Measurements from ENCODE around the gene PCDHGB7. TPM values are rescaled to one million over a fixed set of nuclear protein-coding genes. Genes with fewer than 3 reads are reported as not detected.
"Not testable (repeated sequence)": the region's sequence is repeated elsewhere in the genome, so short reads cannot be mapped to it uniquely, and the experiment has no call there.

The PCDHGB7 gene
- polyA plus RNA-seq (2013, experiment 1 of 2), result 10.8 TPM
- polyA plus RNA-seq (2013, experiment 2 of 2), result 9.9 TPM

DNA sequence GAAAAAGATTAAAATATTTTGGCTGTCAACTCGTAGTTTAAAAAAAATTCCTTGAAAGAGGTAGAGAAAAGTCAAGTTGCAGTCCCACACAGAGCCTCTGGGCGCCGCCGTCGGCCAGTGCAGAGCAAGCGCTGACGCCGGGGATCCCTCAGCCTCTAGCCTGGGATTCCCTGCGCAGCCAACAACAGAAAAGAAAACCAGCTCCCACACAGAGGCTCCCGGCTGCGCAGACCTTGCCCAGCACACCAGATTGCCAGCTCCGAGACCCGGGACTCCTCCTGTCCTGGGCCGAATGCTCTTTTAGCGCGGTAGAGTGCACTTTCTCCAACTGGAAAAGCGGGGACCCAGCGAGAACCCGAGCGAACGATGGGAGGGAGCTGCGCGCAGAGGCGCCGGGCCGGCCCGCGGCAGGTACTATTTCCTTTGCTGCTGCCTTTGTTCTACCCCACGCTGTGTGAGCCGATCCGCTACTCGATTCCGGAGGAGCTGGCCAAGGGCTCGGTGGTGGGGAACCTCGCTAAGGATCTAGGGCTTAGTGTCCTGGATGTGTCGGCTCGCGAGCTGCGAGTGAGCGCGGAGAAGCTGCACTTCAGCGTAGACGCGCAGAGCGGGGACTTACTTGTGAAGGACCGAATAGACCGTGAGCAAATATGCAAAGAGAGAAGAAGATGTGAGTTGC, at the start of gene PCDHGB7:
Gene PCDHGB7, plus strand, starts transcription at position 184 of the 679 bp plus-strand sequence. Its CDS starts 183 bp downstream, at position 367.
- Histone ChIP-seq H3K36me3 (ENCODE audit: control insufficient read depth, insufficient read depth, low read length) (peaks cover 76% of the 10 kb centered on the region), H3K4me3 (ENCODE audit: extremely low read depth, insufficient read depth, low read length, poor library complexity, severe bottlenecking) (peak within 1 kb of the TSS; percentile 28), H3K9me3 (ENCODE audit: control insufficient read depth, low read length) (peaks cover 72% of the 10 kb centered on the region)
- H3K27ac ChIP-seq (ENCODE audit: low read depth, low read length, severe bottlenecking); H3K4me1 ChIP-seq (ENCODE audit: control insufficient read depth, insufficient read depth, low read length, poor library complexity, severe bottlenecking): not testable (repeated sequence)
- WGBS, 2 experiments (ENCODE audit: insufficient coverage in 2 of 2), result 71% methylated on average over 29 to 35 of the region's 47 CpGs

- WGBS, 2 experiments (ENCODE audit: insufficient coverage in 2 of 2), result 94% methylated on average over 31 to 32 of the region's 32 CpGs
- Histone ChIP-seq H3K4me1 (ENCODE audit: control insufficient read depth, insufficient read depth, low read length, poor library complexity, severe bottlenecking) (no peaks in the 10 kb centered on the region), H3K36me3 (ENCODE audit: control insufficient read depth, insufficient read depth, low read length) (no peaks in the 10 kb centered on the region), H3K27ac (ENCODE audit: low read depth, low read length, severe bottlenecking) (no peak within 1 kb of the TSS), H3K4me3 (ENCODE audit: extremely low read depth, insufficient read depth, low read length, poor library complexity, severe bottlenecking) (no peak within 1 kb of the TSS), H3K9me3 (ENCODE audit: control insufficient read depth, low read length) (peaks cover 28% of the 10 kb centered on the region)
Observed at GRCh38 chr5:141369994-141370848, 47.3 kb upstream of the PCDHGB7 start, which contains the start of gene PCDHGB3. TSS of gene PCDHGB3 (plus strand) at chr5:141370242. CDS start at chr5:141370395, 153 bp downstream.

DNA sequence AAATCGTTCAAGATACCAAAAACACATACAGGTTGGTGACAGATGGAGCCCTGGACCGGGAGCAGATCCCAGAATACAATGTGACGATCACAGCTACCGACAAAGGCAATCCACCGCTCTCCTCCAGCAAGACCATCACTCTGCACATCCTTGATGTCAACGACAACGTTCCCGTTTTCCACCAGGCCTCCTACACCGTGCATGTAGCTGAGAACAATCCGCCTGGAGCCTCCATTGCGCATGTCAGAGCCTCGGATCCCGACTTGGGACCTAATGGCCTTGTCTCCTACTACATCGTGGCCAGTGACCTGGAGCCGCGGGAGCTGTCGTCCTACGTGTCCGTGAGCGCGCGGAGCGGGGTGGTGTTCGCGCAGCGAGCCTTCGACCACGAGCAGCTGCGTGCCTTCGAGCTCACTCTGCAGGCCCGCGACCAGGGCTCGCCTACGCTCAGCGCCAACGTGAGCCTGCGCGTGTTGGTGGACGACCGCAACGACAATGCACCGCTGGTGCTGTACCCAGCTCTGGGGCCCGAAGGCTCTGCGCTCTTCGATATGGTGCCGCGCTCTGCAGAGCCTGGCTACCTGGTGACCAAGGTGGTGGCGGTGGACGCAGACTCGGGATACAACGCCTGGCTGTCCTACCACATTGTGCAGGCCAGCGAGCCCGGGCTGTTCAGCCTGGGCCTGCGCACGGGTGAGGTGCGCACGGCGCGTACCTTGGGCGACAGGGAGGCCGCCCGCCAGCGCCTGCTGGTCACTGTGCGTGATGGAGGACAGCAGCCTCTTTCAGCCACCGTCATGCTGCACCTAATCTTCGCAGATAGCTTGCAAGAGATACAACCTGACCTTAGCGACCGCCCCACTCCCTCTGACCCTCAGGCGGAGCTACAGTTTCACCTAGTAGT, 45.7 kb upstream of the PCDHGB7 start:
- Histone ChIP-seq H3K27ac (ENCODE audit: low read depth, low read length, severe bottlenecking) (no peak overlapping the region), H3K4me3 (ENCODE audit: extremely low read depth, insufficient read depth, low read length, poor library complexity, severe bottlenecking) (no peak overlapping the region)

GRCh38 chr5:141373673-141374317, 43.7 kb upstream of the PCDHGB7 start, which contains the start of gene PCDHGA6:
TSS of gene PCDHGA6 (plus strand) at chr5:141373891. CDS start at chr5:141374084, 193 bp downstream.
- Histone ChIP-seq H3K4me3 (ENCODE audit: extremely low read depth, insufficient read depth, low read length, poor library complexity, severe bottlenecking) (no peak within 1 kb of the TSS), H3K9me3 (ENCODE audit: control insufficient read depth, low read length) (peaks cover 16% of the 10 kb centered on the region)
- 93% methylated on average over 26 to 27 of the region's 27 CpGs for WGBS, 2 experiments (ENCODE audit: insufficient coverage in 2 of 2)

More for the DNA sequence above, 45.7 kb upstream of the PCDHGB7 start:
- no peaks in the 10 kb centered on the region for H3K4me1 ChIP-seq (ENCODE audit: control insufficient read depth, insufficient read depth, low read length, poor library complexity, severe bottlenecking)
- 96% methylated on average over 66 of the region's 69 CpGs for WGBS, 2 experiments (ENCODE audit: insufficient coverage in 2 of 2)
- H3K36me3 ChIP-seq (ENCODE audit: control insufficient read depth, insufficient read depth, low read length), result no peaks in the 10 kb centered on the region
- peaks cover 16% of the 10 kb centered on the region for H3K9me3 ChIP-seq (ENCODE audit: control insufficient read depth, low read length)

DNA sequence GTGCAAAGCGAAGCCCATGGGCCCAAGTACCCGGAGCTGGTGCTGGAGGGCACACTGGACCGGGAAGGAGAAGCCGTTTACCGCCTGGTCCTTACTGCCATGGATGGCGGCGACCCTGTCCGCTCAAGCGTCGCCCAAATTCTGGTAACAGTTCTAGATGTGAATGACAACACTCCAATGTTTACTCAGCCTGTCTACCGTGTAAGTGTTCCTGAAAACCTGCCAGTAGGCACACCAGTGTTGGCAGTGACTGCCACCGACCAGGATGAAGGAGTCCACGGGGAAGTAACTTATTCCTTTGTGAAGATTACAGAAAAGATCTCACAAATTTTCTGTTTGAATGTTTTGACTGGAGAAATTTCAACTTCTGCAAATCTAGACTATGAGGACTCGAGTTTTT, 42.9 kb upstream of the PCDHGB7 start:
- H3K9me3 ChIP-seq (ENCODE audit: control insufficient read depth, low read length), result peaks cover 16% of the 10 kb centered on the region
- H3K4me3 ChIP-seq (ENCODE audit: extremely low read depth, insufficient read depth, low read length, poor library complexity, severe bottlenecking), result no peak overlapping the region
- H3K27ac ChIP-seq (ENCODE audit: low read depth, low read length, severe bottlenecking), result no peak overlapping the region
- WGBS, 2 experiments (ENCODE audit: insufficient coverage in 2 of 2), result 84 to 94% methylated on average over 14 of the region's 14 CpGs
- H3K4me1 ChIP-seq (ENCODE audit: control insufficient read depth, insufficient read depth, low read length, poor library complexity, severe bottlenecking), result no peaks in the 10 kb centered on the region
- H3K36me3 ChIP-seq (ENCODE audit: control insufficient read depth, insufficient read depth, low read length), result no peaks in the 10 kb centered on the region

More at GRCh38 chr5:141373673-141374317, 43.7 kb upstream of the PCDHGB7 start, which contains the start of gene PCDHGA6:
- Histone ChIP-seq H3K36me3 (ENCODE audit: control insufficient read depth, insufficient read depth, low read length) (no peaks in the 10 kb centered on the region), H3K4me1 (ENCODE audit: control insufficient read depth, insufficient read depth, low read length, poor library complexity, severe bottlenecking) (no peaks in the 10 kb centered on the region), H3K27ac (ENCODE audit: low read depth, low read length, severe bottlenecking) (no peak within 1 kb of the TSS)

DNA sequence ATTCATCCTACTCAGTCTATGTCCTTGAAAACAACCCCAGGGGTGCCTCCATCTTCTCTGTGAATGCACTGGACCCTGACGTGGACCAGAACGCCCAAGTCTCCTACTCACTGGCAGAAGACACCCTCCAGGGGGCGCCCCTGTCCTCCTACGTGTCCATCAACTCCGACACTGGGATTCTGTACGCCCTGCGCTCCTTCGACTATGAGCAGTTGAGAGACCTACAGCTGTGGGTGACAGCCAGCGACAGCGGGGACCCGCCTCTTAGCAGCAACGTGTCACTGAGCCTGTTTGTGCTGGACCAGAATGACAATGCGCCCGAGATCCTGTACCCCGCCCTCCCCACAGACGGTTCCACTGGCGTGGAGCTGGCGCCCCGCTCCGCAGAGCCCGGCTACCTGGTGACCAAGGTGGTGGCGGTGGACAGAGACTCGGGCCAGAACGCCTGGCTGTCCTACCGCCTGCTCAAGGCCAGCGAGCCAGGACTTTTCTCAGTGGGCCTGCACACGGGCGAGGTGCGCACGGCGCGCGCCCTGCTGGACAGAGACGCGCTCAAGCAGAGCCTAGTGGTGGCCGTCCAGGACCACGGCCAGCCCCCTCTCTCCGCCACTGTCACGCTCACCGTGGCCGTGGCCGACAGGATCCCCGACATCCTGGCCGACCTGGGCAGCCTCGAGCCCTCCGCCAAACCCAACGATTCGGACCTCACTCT, 41.9 kb upstream of the PCDHGB7 start:
- 94 to 95% methylated on average over 21 to 30 of the region's 48 CpGs for WGBS, 2 experiments (ENCODE audit: insufficient coverage in 2 of 2)
- H3K27ac ChIP-seq (ENCODE audit: low read depth, low read length, severe bottlenecking); H3K4me3 ChIP-seq (ENCODE audit: extremely low read depth, insufficient read depth, low read length, poor library complexity, severe bottlenecking); H3K4me1 ChIP-seq (ENCODE audit: control insufficient read depth, insufficient read depth, low read length, poor library complexity, severe bottlenecking); H3K36me3 ChIP-seq (ENCODE audit: control insufficient read depth, insufficient read depth, low read length): not testable (repeated sequence)
- peaks cover 16% of the 10 kb centered on the region for H3K9me3 ChIP-seq (ENCODE audit: control insufficient read depth, low read length)

- no peak within 1 kb of the TSS for H3K4me3 ChIP-seq (ENCODE audit: extremely low read depth, insufficient read depth, low read length, poor library complexity, severe bottlenecking)
- H3K27ac ChIP-seq (ENCODE audit: low read depth, low read length, severe bottlenecking), result no peak within 1 kb of the TSS
- no peaks in the 10 kb centered on the region for H3K36me3 ChIP-seq (ENCODE audit: control insufficient read depth, insufficient read depth, low read length)
- H3K9me3 ChIP-seq (ENCODE audit: control insufficient read depth, low read length), result peaks cover 19% of the 10 kb centered on the region
- no peaks in the 10 kb centered on the region for H3K4me1 ChIP-seq (ENCODE audit: control insufficient read depth, insufficient read depth, low read length, poor library complexity, severe bottlenecking)
- 94 to 96% methylated on average over 35 to 36 of the region's 37 CpGs for WGBS, 2 experiments (ENCODE audit: insufficient coverage in 2 of 2)
Observed at GRCh38 chr5:141382469-141383294, 34.8 kb upstream of the PCDHGB7 start, which contains the start of gene PCDHGA7. TSS of gene PCDHGA7 (plus strand) at chr5:141382742. CDS start at chr5:141382900, 158 bp downstream.

- Histone ChIP-seq H3K9me3 (ENCODE audit: control insufficient read depth, low read length) (peaks cover 20% of the 10 kb centered on the region), H3K4me3 (ENCODE audit: extremely low read depth, insufficient read depth, low read length, poor library complexity, severe bottlenecking) (no peak overlapping the region), H3K27ac (ENCODE audit: low read depth, low read length, severe bottlenecking) (no peak overlapping the region), H3K4me1 (ENCODE audit: control insufficient read depth, insufficient read depth, low read length, poor library complexity, severe bottlenecking) (no peaks in the 10 kb centered on the region), H3K36me3 (ENCODE audit: control insufficient read depth, insufficient read depth, low read length) (no peaks in the 10 kb centered on the region)
- 95 to 98% methylated on average over 14 to 20 of the region's 21 CpGs for WGBS, 2 experiments (ENCODE audit: insufficient coverage in 2 of 2)
Observed at GRCh38 chr5:141383345-141383744, 34.1 kb upstream of the PCDHGB7 start.

Measured in mesodermal cell (in vitro differentiated cells).